ENCODE measurements around the gene NHEJ1.
A peak's percentile ranks its signal among the peaks of the same experiment; 100 is the strongest.

The NHEJ1 gene

GRCh38 chr2:219182331-219183150 lies 21.9 kb upstream of the NHEJ1 start:
- no peak for DNase-seq

- DNase-seq: no peak
These were observed 20.9 kb upstream of the NHEJ1 start for GRCh38 chr2:219181531-219181930.

DNA sequence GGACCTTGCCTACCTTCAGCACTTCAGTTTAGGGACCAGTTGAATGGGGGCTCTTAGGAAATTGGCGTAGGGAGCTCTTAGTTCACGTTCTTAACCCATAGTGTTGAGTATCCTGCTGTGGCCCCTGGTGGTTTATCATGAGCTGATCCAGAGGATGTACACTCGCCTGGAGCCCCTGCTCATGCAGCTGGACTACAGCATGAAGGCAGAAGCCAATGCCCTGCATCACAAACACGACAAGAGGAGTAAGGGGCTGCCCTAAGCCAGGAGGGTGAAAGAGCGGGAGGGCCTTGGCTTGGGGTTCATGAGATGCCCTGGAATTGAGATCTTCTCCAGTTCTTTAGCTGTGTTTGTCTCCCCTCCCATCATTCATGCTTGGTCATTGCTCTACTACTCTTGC lies 20.3 kb upstream of the NHEJ1 start:
- DNase-seq: no peak

DNA sequence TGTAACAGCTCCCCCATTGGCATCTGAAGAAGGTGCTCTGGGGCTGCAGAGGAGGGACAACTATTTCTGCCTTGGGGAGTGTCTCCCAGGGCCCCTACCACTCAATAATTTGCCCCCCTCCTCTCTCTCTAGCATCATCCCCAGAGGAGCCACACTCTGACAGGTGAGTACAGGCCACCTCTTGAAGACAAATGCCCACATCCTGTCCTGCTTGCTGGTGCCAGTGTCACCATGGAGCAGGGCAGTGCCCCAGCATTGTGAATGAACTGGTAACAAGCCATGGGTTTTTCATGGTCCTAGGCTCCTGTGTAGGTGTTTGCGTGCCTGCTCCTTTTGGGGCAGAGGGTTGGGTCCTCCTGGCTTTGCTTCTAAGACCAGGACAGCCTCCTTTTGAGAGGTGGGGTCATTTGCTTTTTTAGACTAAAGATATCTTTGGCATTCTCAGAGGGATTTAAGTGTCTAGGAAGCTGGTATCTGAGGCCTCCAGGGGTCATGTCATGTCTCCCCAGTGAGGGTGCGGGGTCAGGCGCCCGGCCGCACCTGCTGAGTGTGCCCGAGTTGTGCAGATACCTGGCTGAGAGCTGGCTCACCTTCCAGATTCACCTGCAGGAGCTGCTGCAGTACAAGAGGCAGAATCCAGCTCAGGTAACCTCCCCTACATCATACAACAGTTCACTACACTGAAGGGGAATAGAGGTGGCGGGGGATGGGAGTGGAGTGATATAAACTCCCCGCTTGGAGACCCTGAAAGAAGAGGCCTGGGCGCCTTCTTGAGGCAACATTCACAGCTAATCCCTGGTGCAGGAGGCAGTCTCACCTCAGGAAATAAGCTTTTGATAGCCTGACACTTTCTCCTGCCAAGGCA lies 19.2 kb upstream of the NHEJ1 start:
- no peak for DNase-seq

DNA sequence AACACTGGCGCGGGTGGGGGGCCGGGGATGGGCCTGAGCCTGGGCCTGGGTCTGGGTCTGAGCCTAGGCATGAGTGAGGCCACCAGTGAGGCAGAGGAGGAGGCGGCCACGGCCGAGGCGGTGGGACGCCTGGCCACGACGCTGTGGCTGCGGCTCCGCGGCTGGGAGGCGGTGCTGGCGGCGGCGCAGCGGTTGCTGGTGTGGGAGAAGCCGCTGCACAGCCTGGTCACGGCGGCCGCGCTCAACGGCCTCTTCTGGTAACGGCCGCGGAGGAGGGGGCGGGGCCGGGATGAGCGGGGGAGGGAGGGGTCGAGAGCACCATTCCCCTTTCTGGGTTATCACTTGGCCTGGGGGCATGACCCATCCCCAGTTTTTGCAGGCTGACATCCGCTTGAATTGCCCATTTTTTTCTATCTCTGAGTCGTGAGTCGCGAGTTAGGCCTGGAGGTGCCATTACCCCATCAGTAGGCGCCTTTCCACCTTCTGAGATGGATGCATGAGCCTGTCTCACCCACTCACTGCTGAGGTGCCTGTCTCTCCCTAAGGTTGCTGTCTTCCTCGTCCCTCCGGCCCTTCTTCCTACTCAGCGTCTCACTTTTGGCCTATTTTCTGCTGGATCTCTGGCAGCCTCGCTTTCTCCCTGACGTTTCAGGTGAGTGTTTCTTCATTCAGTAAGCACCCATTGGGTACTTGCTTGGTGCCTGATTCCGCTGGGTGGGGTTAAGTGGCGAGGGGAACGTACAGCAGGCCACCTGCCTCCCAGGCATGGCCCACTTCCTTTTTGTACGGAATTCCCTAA lies 18.0 kb upstream of the NHEJ1 start:
- peak in 1 of 2 experiments; percentile 75 for DNase-seq

GRCh38 chr2:219177552-219178376 lies 17.1 kb upstream of the NHEJ1 start, which contains the start of gene RETREG2:
Gene RETREG2, plus strand, starts transcription at chr2:219178275. Its CDS starts 78 bp downstream, at chr2:219178353.
- DNase-seq: peak; percentile 82 to 92

- DNase-seq: peak; percentile 48 to 91
These were observed 16.4 kb upstream of the NHEJ1 start, which contains the start of gene CNPPD1 for GRCh38 chr2:219176818-219177551. Gene CNPPD1, minus strand, starts transcription at chr2:219176925. Its CDS starts 97 bp downstream, at chr2:219176828.

DNA sequence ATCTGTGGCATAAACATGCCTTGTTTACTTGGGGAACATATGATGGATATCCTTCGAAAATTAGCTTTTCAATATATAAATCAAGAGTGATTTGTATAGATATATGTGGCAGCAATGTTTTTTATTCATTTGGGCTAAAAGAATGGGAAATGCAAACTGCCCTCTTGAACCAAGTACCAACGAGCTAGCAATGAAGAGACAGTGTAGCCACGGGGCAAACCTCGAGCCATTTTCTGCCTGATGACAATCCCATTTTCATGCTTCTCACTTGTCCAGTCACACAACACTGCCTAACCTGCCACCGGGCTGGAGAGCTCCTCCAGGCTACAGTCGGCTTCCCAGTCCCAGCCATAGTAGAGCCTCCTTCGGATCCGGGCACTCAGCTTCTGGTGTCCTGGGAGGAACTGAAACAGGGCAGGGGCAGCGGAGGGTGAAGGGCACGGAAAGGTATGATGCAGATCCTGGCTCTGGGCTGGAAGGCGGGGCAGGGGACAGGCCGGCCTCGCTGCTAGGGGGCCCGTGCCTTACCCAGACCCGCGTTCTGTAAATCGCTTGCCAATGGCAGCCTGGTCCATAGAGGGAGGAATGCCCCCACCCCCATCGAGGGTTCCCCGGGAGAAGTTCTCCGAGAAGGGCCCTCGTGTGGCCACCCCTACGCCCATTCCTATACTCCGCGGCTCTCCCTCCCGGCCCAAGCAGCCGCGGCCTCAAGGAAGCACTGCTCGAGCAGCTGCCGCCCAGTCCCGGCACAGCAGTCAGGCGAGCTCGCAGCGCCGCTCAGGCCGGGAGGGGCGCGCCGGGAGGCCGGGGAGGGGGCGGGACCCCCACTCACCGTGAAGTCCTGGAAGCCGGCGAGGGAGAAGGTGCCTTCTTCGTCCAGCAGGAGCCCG lies 15.6 kb upstream of the NHEJ1 start:
- DNase-seq: peak; percentile 46 to 84

DNA sequence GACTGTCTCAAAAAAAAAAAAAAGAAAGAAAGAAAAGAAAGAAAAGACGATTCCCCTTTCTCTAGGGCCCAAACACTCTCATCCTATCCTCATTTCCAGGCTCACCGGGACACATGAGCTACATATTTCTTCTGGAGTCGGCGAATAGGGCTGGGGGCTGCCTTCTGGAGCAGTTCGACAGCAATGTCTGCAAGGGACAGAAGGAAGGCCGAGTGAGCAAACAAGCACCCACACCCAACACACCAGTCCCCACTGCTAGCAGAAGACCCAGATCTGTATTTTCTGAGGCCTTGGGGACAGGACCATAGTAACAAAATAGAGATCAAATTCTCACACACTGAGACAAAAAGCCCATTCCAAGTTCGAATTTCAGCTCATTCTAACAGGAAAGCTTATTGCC lies 14.9 kb upstream of the NHEJ1 start:
- no peak for DNase-seq

GRCh38 chr2:219174801-219175200 lies 14.2 kb upstream of the NHEJ1 start:
- no peak for DNase-seq

GRCh38 chr2:219174146-219174545 lies 13.5 kb upstream of the NHEJ1 start:
- DNase-seq: no peak

GRCh38 chr2:219173176-219173575 lies 12.6 kb upstream of the NHEJ1 start:
- no peak for DNase-seq

- no peak for DNase-seq
These were observed 11.9 kb upstream of the NHEJ1 start for GRCh38 chr2:219172231-219173154.

GRCh38 chr2:219171231-219171651 lies 10.6 kb upstream of the NHEJ1 start:
- DNase-seq: peak; percentile 23 to 57

DNA sequence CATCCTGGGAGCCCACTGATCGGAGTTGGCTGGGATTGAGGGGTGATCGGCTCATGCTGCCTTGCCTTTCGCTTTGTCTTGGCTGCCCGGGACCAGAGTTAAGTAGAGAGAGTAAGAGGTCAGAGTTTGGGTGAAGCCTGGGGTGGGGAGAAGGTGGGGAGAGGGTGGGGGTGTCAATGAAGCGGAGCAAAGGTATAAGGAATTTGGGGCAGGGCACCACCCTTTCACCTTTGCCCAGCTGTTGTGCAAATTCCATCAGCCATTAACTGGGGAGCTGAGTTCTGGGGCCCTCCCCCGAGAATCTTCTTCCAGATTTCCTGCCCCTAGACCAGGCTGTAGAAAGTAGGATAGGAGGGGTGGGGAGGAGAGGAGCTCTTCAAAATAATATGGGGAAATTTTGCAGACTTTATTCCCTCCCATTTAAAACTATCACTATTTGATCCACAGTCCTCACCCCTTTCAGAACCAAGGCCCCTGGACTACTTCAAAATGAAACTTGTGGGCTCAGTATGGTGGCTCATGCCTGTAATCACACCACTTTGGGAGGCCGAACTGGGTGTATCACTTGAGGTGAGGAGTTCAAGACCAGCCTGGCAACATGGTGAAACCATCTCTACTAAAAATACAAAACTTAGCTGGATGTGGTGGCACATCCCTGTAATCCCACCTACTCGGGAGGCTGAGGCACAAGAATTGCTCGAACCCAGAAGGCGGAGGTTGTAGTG lies 9.5 kb upstream of the NHEJ1 start, which contains the start of gene SLC23A3:
Gene SLC23A3 (minus strand): TSS at position 100 of the 725 bp plus-strand sequence. CDS start 45 bp downstream, at position 55.
- no peak for DNase-seq

GRCh38 chr2:219168932-219169331 lies 8.3 kb upstream of the NHEJ1 start:
- no peak for DNase-seq

- DNase-seq: no peak
These were observed 7.9 kb upstream of the NHEJ1 start for GRCh38 chr2:219168526-219168925.

DNA sequence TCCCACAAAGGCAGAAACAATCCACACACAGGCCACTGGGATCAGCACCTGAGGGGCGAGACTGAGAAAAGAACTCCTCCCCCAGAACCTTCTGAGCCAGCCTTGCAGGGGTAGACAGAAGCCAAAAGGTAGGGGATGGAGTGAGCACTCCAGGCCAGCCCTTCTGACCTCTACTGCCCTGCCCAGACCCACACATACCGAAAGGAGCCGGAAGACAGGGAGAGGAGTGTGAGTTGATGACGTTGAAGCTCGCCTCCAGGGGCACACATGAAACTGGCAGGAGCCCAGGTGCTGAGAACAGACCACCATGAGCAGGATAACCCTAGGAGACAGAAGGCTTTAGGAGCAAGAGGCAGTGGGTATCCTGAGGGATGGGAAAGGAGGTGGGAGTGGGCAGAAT lies 7.4 kb upstream of the NHEJ1 start:
- no peak for DNase-seq
